Fibroblast of lung (primary cell): ENCODE results near the gene CFAP107. TPM values are rescaled to one million over a fixed set of nuclear protein-coding genes. Genes with fewer than 3 reads are reported as not detected.

Experiments used
- DNase-seq, 2 donors: peaks; one replicate each; pipeline versions ENCODE4 v3.0.0 to v3.0.0-alpha.2; 2010; ENCODE audit warnings: low read depth in 2 of 2
- H2AFZ ChIP-seq: 2 replicates; pipeline ENCODE4 v1.5.1; 2012; ENCODE audit warnings: low read length, control low read depth, inconsistent platforms
- H3K27ac ChIP-seq: 2 replicates; pipeline ENCODE4 v1.5.1; 2011; ENCODE audit warnings: low read length, control low read depth; ENCODE audit not compliant: insufficient read depth
- H3K27me3 ChIP-seq: 2 replicates; pipeline ENCODE4 v1.5.1; 2011; ENCODE audit warnings: mild to moderate bottlenecking, low read length; ENCODE audit not compliant: control insufficient read depth, insufficient read depth
- H3K36me3 ChIP-seq: 2 replicates; pipeline ENCODE4 v1.5.1; 2011; ENCODE audit warnings: low read length; ENCODE audit not compliant: control insufficient read depth, insufficient read depth
- H3K4me1 ChIP-seq: 2 replicates; pipeline ENCODE4 v1.5.1; 2011; ENCODE audit warnings: low read length; ENCODE audit not compliant: control insufficient read depth, insufficient read depth; ENCODE audit errors: extremely low read depth
- H3K4me2 ChIP-seq: 2 replicates; pipeline ENCODE4 v1.5.1; 2011; ENCODE audit warnings: low read length, control low read depth; ENCODE audit not compliant: insufficient read depth; ENCODE audit errors: extremely low read depth
- H3K4me3 ChIP-seq, 4 experiments: fragments of 200-600 bp in 1 of 4; sonication (generic) in 1 of 4; replicated peaks in 1 of 4; 2 replicates each; pipeline ENCODE4 v1.5.1; 2011 to 2016; ENCODE audit warnings: low read length in 4 of 4, low read depth in 3 of 4, mild to moderate bottlenecking in 3 of 4, control low read depth in 2 of 4, inconsistent platforms in 1 of 4, mixed read lengths in 1 of 4; ENCODE audit not compliant: insufficient read depth in 1 of 4; ENCODE audit errors: control extremely low read depth in 1 of 4
- H3K79me2 ChIP-seq: 2 replicates; pipeline ENCODE4 v1.5.1; 2012; ENCODE audit warnings: mild to moderate bottlenecking, low read length, inconsistent platforms; ENCODE audit not compliant: control insufficient read depth, insufficient read depth
- H3K9ac ChIP-seq: 2 replicates; pipeline ENCODE4 v1.5.1; 2011; ENCODE audit warnings: mild to moderate bottlenecking, low read length, control low read depth; ENCODE audit not compliant: insufficient read depth
- H3K9me3 ChIP-seq: 2 replicates; pipeline ENCODE4 v1.5.1; 2012; ENCODE audit warnings: low read depth, low read length; ENCODE audit not compliant: control insufficient read depth, insufficient read depth
- H4K20me1 ChIP-seq: 2 replicates; pipeline ENCODE4 v1.5.1; 2011; ENCODE audit warnings: low read length; ENCODE audit not compliant: control insufficient read depth, insufficient read depth; ENCODE audit errors: extremely low read depth
- CTCF ChIP-seq, 2 donors: IDR thresholded peaks in 1 of 2; conservative IDR thresholded peaks in 1 of 2; 1 replicate in 1 of 2; 2 replicates in 1 of 2; pipeline ENCODE4 v1.5.1; 2011 to 2012; ENCODE audit warnings: low read length in 2 of 2, control low read depth in 1 of 2, inconsistent platforms in 1 of 2, low read depth in 1 of 2, mild to moderate bottlenecking in 1 of 2
- EZH2 ChIP-seq: IDR thresholded peaks from 2 replicates; pipeline ENCODE4 v1.5.1; 2012; ENCODE audit warnings: low read length, control low read depth, mild to moderate bottlenecking; ENCODE audit errors: missing control alignments
- polyA plus RNA-seq, 2 donors: library from polyadenylated mRNA; depleted of rRNA in 1 of 2; stranded (reverse) in 1 of 2; unstranded in 1 of 2; fragments of >200 nt; gene quantifications; 2 replicates each; pipeline ENCODE4 v1.2.1, GENCODE V29; 2011 to 2012; ENCODE audit warnings: missing spikeins in 1 of 2
- total RNA-seq: library from RNA; depleted of rRNA; stranded (reverse); fragments of >200 nt; gene quantifications from 2 replicates; pipeline ENCODE4 v1.2.1, GENCODE V29; 2014

The CFAP107 gene
- total and polyA plus RNA-seq, 2 donors (not counting 1 experiment from before 2014, with no cell fraction given) = not detected

DNA sequence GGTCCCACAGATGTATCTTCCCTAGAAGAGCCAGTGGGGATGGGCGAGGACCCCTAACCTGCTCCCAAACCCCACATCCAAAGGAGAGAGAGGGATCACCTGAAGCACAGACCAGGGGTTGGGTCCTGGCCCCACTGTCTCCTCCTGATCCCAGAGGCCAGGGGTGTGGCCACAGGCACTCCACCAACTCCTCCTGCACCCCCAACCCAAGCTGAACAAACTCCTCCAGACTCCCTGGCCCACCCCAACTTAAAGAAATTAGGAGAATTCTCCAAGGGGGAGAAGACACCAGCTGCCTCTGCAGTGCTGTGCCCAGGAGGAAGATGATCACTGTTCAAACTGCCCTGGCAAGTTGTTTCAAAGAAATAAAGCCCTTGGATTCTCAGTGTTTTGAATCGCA is 23.0 kb downstream of the CFAP107 start:
- Histone ChIP-seq H3K4me2 (no peak overlapping the region), H4K20me1 (no peaks in the 10 kb centered on the region), H3K27me3 (no peaks in the 10 kb centered on the region), H3K4me3 (no peak overlapping the region), H3K27ac (no peak overlapping the region), H3K4me1 (no peaks in the 10 kb centered on the region), H2AFZ (no peak overlapping the region), H3K79me2 (no peaks in the 10 kb centered on the region), H3K9me3 (no peaks in the 10 kb centered on the region), H3K36me3 (no peaks in the 10 kb centered on the region), H3K9ac (no peak overlapping the region)
- no peak for DNase-seq
- TF ChIP-seq CTCF (conservative IDR thresholded peaks at IDR 0.05 in 1 of 2, IDR thresholded peaks at IDR 0.05 in 1 of 2; ENCODE audit: low read depth in 1 of 2, low read length in 2 of 2) (no peak), EZH2 (no peak)

DNA sequence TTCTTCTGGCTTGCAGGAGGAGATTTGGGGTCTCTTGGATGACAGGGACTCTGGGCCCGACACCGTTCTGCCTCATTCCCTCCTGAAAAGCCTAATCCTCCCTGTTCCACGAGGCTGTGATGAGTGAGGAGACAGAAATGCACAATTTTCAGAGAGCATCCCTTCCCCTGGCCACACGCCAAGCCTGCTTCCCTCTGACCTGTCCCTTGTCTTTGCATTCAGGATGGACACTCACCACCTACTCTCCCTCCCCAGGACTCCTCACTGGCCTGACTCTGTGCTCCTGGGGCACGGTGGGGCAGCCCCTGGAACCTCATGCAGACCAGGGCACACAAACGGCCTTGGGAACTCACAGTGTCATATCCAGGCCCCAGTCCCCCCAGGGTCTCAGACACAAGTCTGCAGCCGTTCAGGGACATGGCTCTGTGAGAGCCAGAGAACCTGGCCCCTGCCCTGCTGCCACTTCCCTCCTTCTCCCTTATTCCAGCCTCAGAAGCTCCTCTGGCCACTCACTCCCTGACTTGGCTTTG is 24.0 kb downstream of the CFAP107 start:
- H3K36me3 ChIP-seq = no peaks in the 10 kb centered on the region
- H3K27me3 ChIP-seq = no peaks in the 10 kb centered on the region
- no peak overlapping the region for H3K4me2 ChIP-seq
- DNase-seq = no peak
- no peaks in the 10 kb centered on the region for H4K20me1 ChIP-seq
- H3K27ac ChIP-seq = no peak overlapping the region
- no peak overlapping the region for H2AFZ ChIP-seq
- H3K9ac ChIP-seq = no peak overlapping the region
- H3K79me2 ChIP-seq = no peaks in the 10 kb centered on the region
- no peaks in the 10 kb centered on the region for H3K4me1 ChIP-seq
- H3K4me3 ChIP-seq = no peak overlapping the region
- no peaks in the 10 kb centered on the region for H3K9me3 ChIP-seq
- TF ChIP-seq EZH2 = no peak
- TF ChIP-seq CTCF (conservative IDR thresholded peaks at IDR 0.05 in 1 of 2, IDR thresholded peaks at IDR 0.05 in 1 of 2; ENCODE audit: low read depth in 1 of 2, low read length in 2 of 2) = no peak

DNA sequence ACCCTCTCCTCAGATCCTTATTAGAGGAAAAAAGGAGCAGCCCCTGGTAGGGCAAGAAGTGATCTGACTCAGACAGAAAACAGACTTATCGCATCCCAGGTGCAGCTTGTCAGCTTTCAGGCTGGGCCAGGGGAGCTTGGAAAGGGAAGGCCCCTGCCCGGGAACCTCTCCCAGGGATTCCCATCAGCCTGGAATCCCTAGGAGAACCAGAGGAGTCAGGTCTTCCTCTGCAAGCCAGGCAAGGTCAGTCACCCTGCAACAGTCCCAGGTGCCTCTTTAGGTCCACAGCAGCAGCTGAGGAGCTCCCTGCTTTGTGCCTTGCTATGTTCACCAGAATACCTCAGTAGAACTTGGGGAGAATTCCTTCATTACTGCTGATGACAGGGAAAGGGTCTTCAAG is 24.6 kb downstream of the CFAP107 start:
- Histone ChIP-seq H3K79me2 (no peaks in the 10 kb centered on the region), H3K4me2 (no peak overlapping the region)
- no peak for DNase-seq

More for the DNA sequence above, 24.6 kb downstream of the CFAP107 start:
- H3K9me3 ChIP-seq = no peaks in the 10 kb centered on the region
- H3K27me3 ChIP-seq = no peaks in the 10 kb centered on the region
- no peaks in the 10 kb centered on the region for H3K4me1 ChIP-seq
- no peaks in the 10 kb centered on the region for H3K36me3 ChIP-seq
- TF ChIP-seq EZH2 = no peak
- no peak for TF ChIP-seq CTCF (conservative IDR thresholded peaks at IDR 0.05 in 1 of 2, IDR thresholded peaks at IDR 0.05 in 1 of 2; ENCODE audit: low read depth in 1 of 2, low read length in 2 of 2)
- no peak overlapping the region for H2AFZ ChIP-seq
- no peak overlapping the region for H3K27ac ChIP-seq
- no peaks in the 10 kb centered on the region for H4K20me1 ChIP-seq
- no peak overlapping the region for H3K4me3 ChIP-seq
- no peak overlapping the region for H3K9ac ChIP-seq
